NCI-H226 (cell line): Measurements from ENCODE around the gene AK2.

ENCODE experiments used
- DNase-seq: peaks from one replicate; pipeline ENCODE4 v3.0.0-alpha.2; 2015

AK2 gene

DNA sequence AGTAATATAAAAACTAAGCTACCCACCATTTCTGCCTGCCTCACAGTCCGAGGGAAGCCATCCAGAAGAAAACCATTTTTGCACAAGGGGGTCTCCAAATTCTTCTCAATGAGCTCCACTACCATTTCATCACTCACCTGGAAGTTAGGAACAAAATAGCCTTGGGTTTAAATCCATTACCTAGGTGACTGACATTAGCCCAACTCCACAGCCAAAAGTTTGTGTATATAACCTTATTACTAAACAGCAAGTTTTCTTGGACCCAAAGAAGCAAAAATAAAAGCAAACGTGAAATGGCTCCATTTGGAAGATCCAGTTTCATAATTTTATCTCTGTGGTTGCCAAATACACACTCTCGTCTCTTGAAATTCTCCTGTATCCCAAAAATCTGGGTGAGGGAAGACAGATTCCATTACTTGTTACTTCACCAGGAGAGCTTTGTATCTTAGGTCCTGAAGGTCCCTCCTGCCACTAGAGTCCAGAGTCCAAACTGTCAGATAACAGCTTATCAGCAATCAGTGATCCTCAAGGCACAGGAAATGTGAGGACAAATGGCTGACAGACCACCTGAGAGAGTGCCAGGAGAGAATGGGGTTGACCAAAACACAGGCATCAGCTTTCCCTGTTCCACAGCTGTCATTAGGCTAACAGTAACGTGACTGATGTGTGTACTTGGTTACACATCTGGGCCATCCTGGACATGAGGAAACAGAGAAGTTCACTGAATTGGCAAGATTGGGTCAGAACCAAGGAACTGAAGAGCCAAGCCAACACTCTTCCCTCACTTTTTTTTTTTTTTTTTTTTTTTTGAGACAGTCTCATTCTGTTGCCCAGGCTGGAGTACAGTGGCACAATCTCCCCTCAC is 14.9 kb downstream of the AK2 start:
- no peak for DNase-seq

DNA sequence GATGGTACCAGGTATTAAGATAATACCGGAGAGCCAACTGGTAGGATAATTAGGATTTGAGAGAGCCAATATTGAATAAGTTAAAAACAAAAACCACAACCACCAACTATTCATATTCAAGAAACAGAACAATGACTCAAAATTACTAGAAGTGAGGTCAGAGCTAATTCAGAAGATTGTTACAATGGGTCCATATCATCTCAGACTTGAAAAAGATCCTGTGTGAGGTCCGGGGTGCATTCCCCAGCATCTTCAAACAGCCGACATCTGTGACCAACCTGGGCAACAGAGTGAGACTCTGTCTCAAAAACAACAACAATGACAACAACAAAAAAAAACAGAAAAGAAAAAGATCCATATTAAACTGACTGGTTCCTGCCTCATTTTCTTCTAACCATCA is 18.6 kb downstream of the AK2 start:
- DNase-seq: no peak

DNA sequence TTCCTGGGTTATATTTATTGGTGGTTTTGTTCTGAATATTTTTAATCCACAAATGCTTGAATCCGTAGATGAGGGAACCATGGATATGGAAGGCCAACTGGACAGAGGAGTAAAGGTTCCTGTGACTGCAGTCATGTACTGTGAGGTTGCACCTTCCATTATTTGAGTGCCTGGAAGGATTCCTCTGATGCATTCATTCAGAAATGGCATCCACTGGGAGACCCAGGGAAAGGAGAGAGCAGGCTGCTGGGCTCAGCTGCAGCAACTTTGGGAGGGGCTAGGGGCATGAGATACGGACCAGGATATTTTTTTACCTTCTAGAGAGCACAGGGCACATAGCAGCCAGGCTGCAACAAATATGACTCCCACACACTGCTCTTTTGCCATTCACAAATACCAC is 19.5 kb downstream of the AK2 start:
- DNase-seq: no peak

DNA sequence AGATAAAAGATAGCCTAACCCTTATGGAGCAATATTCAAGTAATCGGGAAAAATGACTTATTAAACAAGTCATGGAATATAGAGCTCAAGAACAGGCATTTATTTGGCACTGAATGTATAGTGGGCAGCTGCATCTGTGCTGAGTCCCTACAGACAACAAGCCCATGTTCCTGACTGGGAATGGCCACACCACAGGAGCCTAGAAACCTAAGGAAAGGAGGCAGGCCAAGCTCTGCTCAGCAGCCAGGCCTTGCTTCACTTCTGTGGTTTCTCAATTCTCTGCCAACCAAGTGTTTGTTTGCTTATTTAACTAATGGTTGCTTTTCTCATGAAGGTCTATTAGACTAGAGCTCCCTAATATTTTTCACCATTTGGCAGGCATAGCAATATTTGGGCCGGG is 21.5 kb downstream of the AK2 start:
- no peak for DNase-seq

DNA sequence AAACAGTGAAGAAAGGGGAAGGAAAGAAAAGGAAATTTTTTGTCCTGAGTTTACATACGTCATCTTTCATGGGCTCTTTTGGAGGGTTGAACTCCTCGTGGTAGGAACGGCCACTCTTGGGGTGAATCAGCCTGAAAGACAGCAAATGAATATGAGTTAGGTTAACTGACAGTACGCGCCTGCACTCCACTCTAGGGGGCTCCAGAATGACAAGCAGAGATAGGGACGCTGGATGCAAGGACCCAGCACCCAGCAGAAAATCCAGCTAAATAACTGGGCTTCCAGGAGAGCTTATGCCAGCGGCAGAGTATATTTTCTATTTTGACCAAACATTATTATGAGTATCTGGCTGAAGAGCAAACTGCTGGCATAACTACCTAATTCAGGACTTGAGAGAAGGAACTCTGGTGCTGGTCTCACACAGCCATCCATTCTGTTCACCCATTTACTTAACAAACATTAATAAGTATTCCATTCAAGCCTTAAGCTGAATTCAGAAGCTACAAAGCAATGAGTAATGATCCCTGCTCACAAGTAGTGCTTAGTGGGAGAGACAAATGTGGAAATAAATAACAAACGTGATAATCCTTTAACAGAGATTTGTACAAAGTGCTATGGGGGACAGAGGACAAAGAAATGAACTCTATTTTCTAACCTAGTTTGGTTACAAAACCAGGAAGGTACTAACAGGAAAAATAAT is 22.1 kb downstream of the AK2 start:
- no peak for DNase-seq

DNA sequence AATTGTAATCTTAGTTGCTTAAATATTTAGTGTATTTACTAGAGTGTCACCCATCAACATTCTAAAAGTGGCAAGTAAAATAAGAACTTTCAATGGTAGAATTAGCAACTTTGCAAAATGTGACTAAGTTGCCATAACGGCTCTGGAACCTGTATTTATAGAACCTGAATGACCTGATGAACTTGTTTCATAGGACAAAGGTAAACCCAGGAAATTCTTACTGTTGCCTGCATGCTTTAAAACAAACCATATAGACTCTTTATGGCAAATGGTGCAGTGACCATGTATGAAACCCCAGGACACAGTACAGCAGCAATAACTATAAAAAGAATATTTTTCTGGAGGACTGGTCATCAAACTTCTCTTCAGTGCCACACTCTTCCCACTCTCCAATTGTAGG is 22.9 kb downstream of the AK2 start:
- DNase-seq: no peak

DNA sequence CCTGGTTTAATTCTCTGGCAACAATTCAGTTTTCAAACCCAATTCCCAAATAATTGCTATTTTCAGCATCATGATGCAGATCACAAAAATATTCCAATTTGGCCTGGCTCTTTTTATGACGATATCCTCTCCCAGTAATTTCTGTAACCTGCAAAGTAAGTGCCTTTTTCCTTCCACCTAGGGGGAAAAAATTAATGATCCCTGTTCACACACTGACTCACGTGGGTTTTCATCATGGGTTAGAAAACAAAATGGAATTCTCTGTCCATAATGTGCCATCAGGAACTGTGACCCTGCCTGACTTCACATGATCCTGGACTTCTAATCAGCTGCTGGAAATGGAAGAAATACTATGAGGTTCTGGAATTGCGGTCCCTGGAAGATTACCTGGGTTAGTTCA is 24.5 kb downstream of the AK2 start:
- DNase-seq: no peak

DNA sequence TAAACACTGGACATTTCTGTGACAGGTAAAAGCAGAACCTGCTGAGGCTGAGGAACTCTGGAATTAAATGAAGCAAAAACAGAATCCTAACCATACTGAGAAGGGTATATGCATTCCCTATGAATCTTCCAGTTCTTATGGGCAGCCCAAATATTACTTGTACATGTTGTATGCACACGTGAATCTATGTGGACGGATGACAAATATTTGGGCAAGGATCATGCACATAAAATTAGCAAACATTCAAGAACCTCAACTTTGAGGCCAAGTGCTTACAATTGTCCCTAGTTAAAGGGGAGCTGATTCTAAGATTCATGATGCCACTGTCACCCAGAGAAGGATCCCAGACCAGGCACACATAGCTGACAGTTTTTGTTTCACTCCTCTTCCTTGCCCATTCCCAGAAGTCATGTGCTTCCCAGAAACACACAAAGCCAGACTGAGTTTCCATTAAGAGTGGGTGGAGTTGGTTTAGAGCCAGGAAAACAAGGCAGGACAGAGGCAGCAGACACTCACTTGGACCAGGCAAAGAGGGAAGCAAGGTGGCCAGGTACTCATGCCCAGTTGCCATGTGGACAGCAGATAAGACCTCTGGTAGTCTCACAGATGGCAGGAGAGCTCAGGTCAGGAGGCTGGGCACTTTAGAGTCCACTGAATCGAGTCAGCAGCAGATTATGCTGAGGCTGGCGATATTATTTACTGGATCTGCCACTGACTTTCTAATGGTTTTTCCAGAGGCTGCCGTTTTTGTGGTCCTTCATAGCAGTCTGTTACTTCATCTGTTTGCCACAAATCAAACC is 25.6 kb downstream of the AK2 start:
- no peak for DNase-seq

DNA sequence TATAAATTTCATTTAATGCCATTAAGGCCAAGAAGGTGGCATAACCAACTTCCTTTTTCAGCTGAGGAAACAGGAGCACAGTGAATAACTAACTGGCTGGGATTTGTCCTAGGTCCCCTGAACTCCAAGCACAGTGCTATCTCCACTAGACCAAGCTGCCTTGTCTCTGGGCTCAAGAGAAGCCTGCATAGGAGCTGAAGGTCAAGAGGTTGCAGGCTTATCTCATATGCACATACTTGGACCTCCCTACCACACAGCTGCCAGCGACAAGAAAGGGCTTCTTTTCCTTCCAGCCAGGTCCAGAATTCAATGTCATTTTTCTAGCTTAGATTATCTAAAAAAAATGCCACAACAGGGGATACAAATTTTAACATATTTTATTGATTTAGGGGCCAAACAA is 27.1 kb downstream of the AK2 start:
- DNase-seq: no peak

DNA sequence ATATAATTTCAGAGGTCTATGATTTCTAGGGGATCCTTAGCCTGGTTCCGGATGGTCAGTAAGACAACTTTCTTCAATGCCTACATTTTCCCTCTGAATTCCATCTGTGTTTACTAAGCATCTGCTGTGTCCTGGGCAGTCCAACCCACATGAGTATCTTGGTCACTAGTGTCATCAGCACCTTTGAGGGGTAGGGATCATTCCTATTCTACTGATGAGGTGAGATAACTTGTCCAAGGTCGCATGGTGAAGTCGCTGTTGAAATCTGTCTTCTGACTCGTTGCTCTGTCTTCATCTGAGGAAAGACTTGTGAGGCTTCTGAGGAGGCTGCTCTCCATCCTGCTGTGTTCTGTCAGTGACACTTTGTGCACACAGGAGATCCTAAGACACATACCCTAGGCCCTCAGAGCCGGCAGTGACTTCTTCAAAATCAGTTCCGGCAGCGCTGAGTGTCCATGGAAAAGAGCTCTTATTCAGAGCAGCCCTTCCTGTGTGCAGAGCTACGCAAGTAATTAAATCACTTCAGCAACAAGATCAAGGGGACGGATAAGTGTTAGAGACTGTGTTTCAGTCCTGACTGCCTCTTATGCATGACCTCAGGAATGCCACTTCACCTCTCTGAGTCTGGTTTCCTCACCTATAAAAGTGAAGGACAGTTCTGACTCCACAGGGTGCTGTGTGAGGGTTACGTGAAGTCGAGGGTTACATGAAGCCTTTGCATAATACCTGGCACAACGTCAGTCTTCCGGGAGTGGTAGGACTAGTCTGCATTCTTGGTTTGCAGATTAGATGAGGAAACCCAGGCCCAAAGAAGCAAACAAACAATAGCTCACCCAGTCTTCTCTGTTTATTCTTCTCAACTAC is 28.4 kb downstream of the AK2 start:
- peak; percentile 51 for DNase-seq

DNA sequence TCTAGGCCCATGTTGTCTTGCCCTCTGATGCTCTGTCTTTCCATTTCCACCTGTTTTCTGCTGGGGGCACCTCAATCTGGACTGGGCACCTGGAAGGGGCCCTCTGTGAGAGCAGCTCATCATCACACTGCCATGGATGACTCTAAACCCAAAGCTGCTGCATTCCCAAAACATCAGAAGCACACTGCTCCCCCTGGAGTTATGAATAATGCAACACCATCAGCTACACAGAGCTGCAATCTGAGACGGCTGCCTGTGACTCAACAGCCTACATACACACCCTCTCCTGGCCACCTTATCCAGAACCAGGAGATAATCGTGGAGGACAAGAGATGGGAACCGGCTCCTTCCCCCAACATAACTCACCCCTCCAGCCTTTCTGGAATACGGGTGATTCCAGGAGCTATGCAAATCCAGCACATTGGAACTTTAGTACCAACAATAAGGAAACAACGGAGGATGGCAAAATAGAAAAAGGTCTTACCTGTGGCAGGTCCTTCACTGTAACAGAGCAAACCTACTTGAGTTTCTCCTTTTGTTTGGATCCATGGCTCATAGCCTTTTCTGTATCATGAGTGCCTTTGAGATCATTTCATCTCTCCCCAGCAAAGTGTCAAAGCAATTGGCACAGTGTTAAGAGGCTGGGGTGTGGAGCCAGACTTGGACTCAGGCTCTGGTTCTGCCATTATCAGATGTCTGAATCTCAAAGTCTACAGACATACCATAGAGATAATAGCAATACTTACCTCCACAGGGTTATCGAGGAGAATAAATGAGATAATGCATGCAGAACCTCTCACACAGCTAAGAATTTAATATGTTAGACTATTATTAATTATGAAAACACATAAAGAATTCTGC is 29.3 kb downstream of the AK2 start:
- peak; percentile 90 for DNase-seq

DNA sequence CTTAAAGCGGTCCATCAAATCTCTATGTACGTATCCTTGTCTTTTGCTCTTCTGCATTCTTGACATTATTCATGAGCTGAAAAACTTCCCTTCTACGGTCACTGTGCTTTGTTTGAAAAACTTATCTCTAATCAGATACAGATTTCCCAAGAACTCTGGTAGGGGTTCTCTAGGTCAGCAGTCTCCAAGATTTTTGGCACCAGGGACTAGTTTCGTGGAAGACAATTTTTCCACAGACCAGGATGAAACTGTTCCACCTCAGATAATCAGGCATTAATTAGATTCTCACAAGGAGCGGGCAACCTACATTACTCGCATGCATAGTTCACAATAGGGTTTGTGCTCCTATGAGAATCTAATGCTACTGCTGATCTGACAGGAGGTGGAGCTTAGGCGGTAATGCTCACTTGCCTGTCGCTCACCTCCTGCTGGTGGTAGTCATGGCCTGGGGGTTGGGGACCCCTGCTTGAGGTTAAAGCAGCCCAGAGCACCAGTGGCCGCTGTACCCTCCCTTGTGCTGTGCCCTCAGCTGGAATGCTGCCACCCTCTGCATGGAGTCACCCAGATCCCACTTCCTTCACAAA is 30.8 kb downstream of the AK2 start:
- DNase-seq: peak; percentile 35

DNA sequence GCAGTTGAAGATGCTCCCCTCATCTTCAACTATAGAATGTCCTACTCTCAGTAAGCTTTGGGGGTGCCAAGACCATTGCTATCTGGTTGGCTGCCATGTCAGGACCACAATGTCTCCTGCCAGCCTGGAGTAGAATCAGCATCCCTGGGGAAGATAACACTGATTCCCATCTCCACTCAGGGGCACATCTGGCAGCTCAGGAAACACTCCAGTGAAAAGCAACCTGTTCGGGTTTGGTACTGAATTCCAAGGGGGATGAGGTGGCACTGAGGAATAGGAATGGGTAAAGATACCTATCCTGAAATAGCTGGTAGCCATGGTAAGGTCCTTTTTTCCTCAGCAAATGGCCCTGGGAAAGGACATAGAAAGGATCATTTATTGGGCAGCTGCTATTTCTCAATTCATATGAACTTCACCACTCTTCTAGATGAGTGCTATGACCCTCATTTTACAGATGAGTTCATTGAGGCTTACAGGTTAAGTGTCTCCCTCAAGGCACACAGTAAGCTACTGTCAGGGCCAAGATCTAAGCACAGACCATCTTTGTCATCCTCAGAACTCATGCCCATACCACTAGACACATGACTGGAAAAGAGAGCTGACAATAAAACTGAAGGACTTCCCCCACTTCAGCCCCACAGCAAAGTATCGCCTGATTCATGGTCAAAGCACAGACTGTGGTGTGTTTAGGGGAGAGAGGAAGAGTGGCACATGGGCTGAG is 31.4 kb downstream of the AK2 start:
- no peak for DNase-seq

DNA sequence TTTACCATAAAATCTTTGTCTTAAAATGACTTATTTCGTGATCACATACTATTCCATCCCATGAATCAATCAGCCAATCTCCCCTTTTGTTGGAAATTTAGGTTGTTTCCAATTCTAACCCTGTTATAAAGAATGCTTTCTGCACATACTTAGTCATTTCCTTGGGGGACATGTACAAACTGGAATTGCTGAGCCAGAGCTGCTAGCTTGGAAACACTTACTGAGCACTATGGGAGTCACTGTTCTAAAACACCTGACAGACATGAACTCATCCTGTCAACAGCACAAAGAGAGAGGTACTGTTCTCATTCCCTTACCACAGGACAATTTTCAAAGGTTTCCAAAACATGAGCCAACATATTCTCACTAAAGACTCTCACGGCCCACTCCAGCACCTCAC is 32.1 kb downstream of the AK2 start:
- DNase-seq: no peak

DNA sequence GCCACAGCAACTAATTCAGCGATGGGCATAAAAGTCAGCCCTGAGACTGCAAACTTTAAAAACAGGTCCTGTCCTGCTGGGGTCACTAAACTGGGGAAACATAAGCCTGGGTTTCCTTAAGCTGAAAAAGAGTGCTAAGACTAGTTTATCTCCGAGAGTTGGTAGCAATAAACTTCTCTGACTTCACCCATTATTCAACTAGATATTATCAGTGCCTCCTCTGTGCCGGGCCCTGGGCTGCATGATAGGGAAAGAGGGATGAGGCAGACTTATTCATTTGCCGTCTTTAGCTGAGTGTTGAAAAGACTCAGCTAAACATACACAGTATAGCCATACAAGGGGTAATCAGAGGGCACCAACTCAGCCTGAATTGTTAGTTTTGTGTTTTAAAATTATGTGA is 33.0 kb downstream of the AK2 start:
- DNase-seq: no peak

DNA sequence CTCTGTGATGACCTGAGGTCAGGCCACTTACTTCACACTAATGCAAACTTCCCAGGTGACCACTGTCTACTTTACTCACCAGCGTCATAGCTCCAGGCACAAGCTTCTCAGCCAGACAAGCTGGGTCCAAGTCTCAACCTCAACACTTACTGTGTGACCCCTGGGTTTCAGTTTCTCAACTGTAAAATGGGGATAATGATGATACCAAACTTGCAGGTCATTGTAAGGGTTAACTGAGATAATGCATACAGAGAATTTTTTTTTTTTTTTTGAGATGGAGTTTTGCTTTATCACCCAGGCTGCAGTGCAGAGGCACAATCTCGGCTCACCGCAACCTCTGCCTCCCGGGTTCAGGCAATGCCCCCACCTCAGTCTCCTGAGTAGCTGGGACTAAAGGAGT is 34.7 kb downstream of the AK2 start:
- no peak for DNase-seq

DNA sequence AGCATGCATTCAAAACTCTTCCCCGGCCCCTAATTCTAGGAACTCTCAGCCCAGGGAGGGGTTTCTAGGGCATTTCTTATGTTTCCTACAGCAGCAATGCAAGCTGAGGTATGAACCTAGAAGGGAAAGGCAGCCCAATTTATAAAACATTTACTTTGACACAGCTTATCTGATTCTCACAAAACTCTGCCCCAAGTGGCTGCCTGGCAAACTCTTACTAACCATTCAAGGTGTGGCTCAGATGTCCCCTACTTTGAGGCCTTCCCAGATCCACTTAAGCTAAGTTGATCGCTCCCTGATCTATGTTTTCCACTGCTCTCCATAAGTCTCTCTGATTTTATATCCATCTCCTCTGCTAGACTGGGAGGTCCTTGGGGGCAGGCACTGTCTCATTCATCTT is 35.4 kb downstream of the AK2 start:
- DNase-seq: no peak

DNA sequence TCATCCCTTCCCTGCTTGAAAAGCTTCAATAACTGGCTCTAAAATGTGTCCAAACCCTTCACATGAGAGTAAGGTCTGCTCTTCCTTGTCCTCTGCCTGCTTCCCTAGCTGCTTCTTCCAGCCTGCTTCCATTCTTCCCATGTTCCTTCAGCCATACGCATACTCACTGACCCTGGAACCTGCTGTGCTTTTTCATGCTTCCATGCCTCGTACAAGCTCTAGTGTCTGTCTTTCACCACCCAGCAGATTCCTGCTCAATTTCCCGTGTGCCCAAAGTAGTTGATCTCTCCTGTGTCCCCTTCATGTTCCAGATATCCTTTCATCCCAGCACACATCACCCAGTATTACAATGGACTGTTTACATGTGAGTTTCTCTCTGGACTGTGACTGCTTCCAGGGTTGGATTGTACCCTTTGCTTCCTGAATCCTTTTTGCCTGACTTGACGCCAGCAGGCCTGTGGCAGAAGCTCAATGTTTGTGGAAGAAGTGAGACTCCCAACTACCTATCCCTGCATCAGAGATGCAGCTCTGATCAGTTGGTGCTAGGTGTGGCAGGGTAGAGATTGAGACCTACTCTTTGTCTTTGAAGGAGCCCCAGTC is 36.2 kb downstream of the AK2 start:
- DNase-seq: no peak

DNA sequence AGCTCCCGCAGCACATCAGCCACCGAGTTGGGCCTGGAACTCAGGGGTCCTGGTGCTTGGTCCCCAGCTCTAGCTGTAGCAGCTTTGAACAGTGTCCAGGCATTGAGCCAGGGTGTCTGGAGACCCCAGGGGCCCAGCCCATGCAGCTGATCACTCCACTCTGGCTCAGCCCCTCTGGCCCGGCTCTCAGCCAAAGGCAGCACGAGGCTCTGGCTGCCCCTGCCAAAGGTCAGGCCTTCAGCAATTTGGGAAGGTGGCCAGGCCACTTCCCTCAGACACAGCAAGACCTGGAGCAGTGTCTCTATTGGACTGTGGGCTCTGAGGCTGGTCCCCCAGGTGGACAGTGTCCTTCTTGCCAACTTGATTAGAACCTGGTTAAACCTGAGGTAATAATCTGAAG is 37.7 kb downstream of the AK2 start:
- no peak for DNase-seq

DNA sequence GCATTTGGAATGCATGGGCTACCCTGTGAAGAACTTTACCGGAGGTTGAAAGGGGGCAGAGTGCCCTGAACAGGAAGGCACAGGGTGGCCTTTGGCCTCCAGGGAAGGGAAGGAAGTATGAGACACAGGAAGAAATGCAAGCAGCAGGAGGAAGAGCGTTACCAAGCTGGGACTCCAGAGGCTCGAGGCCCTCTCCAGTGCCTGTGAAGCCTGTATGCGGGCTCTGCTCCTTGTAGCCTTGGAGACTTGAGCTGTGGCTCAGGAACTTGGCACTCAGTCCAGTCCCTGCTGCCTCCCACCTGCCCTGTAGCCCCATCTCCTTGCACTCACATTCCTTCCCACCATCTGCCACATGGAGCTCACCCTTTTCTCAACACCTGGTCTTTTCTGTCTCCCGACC is 38.6 kb downstream of the AK2 start:
- peak; percentile 43 for DNase-seq
